Endothelial cell of umbilical vein (primary cell): ENCODE results near the gene MYRFL. TPM values are rescaled to one million over a fixed set of nuclear protein-coding genes. Genes with fewer than 3 reads are reported as not detected.

Experiments used
- polyA plus RNA-seq, 4 experiments: library from polyadenylated mRNA; depleted of rRNA in 3 of 4; stranded (reverse) in 3 of 4; unstranded in 1 of 4; fragments of >200 nt; gene quantifications; 2 replicates each; pipeline versions ENCODE4 v1.2.1 to v1.2.3, GENCODE V29; 2011 to 2012; ENCODE audit warnings: missing spikeins in 1 of 4
- total RNA-seq: library from RNA; stranded (reverse); gene quantifications from 2 replicates; pipeline ENCODE4 v1.2.3, GENCODE V29; 2021

Gene MYRFL
- total and polyA plus RNA-seq, 2 donors (not counting 3 experiments of a cell fraction or from before 2014, with no cell fraction given): not detected

Other genes with a start within 250 kb of the MYRFL start
- gene CCT2, start 239.8 kb upstream of the MYRFL start, total RNA-seq: 245 and 256 TPM in 2 replicates
- gene CCT2, start 239.8 kb upstream of the MYRFL start, polyA plus RNA-seq: 130 and 138 TPM in 2 replicates
- gene LRRC10, start 214.3 kb upstream of the MYRFL start, total RNA-seq: not detected in 2 replicates
- gene LRRC10, start 214.3 kb upstream of the MYRFL start, polyA plus RNA-seq: not detected in 2 replicates
- 0.14 and 0.18 TPM in 2 replicates for gene BEST3, start 125.9 kb upstream of the MYRFL start, total RNA-seq
- gene BEST3, start 125.9 kb upstream of the MYRFL start, polyA plus RNA-seq: 0.12 and 0.13 TPM in 2 replicates
- 12.1 and 13.3 TPM in 2 replicates for gene RAB3IP, start 86.4 kb upstream of the MYRFL start, total RNA-seq
- gene RAB3IP, start 86.4 kb upstream of the MYRFL start, polyA plus RNA-seq: 8.5 and 9.6 TPM in 2 replicates